PC-3 (cell line): Measurements from ENCODE around the gene PCYT1B. TPM values are rescaled to one million over a fixed set of nuclear protein-coding genes. Genes with fewer than 3 reads are reported as not detected.

Experiments used
- ATAC-seq: fragments of 200-7000 bp; cut with Tn5 transposase; 2 replicates; pipeline ENCODE4 v1.9.1; 2020; ENCODE audit warnings: mild to moderate bottlenecking, moderate library complexity
- BruUV-seq: library from RNA; stranded (reverse); fragments of 400-500 nt; replicated peaks from 2 replicates; lab custom pipeline; 2021; lab: Mats Ljungman, UMichigan
- CTCF ChIA-PET: fragments of 300-600 bp; sonication (Branson Sonifier 250); formaldehyde crosslinking; loops from one replicate; lab custom pipeline; 2022; ENCODE audit warnings: antibody characterized with exemption; lab: Charles Lee
- POLR2A ChIA-PET: fragments of 300-600 bp; sonication (Branson Sonifier 250); formaldehyde crosslinking; loops from one replicate; lab custom pipeline; 2022; ENCODE audit warnings: antibody characterized with exemption; ENCODE audit not compliant: unreplicated experiment; lab: Charles Lee
- DNase-seq: peaks from one replicate; pipeline ENCODE4 v3.0.0-alpha.2; 2015
- H2AFZ ChIP-seq: fragments of 300-600 bp; sonication (generic); 2 replicates; pipeline ENCODE4 v1.6.0; 2016; ENCODE audit warnings: antibody characterized with exemption, low read length
- H3F3A ChIP-seq: fragments of 300-600 bp; sonication (generic); one replicate; pipeline ENCODE4 v1.6.0; 2017; ENCODE audit warnings: antibody characterized with exemption, low read length, control low read depth, mild to moderate bottlenecking; ENCODE audit not compliant: unreplicated experiment
- H3K27ac ChIP-seq: fragments of 300-600 bp; sonication (generic); 2 replicates; pipeline ENCODE4 v1.5.1; 2016; ENCODE audit warnings: mild to moderate bottlenecking, low read length
- H3K27me3 ChIP-seq: fragments of 300-600 bp; sonication (generic); 2 replicates; pipeline ENCODE4 v1.6.1; 2016; ENCODE audit warnings: low read length, mixed read lengths
- H3K36me3 ChIP-seq: fragments of 300-600 bp; sonication (generic); 2 replicates; pipeline ENCODE4 v1.6.1; 2016; ENCODE audit warnings: low read depth, mixed run types, low read length, mixed read lengths
- H3K4me1 ChIP-seq: fragments of 300-600 bp; sonication (generic); 2 replicates; pipeline ENCODE4 v1.5.1; 2016; ENCODE audit warnings: low read length; ENCODE audit not compliant: insufficient read depth
- H3K4me2 ChIP-seq: fragments of 300-600 bp; sonication (generic); 2 replicates; pipeline ENCODE4 v1.6.0; 2016; ENCODE audit warnings: low read length
- H3K4me3 ChIP-seq: fragments of 300-600 bp; sonication (generic); 2 replicates; pipeline ENCODE4 v1.5.1; 2016; ENCODE audit warnings: mild to moderate bottlenecking, low read length, mixed read lengths
- H3K79me2 ChIP-seq: fragments of 300-600 bp; sonication (generic); 2 replicates; pipeline ENCODE4 v1.6.1; 2017; ENCODE audit warnings: low read length, mixed read lengths
- H3K9ac ChIP-seq: fragments of 300-600 bp; sonication (generic); 2 replicates; pipeline ENCODE4 v1.6.0; 2016; ENCODE audit warnings: mild to moderate bottlenecking, low read length
- H3K9me2 ChIP-seq: fragments of 300-600 bp; sonication (generic); replicated peaks from 2 replicates; pipeline ENCODE4 v1.6.1; 2016; ENCODE audit warnings: mixed run types, low read length, mixed read lengths
- H3K9me3 ChIP-seq: fragments of 300-600 bp; sonication (generic); 2 replicates; pipeline ENCODE4 v1.6.1; 2016; ENCODE audit warnings: low read length, mixed read lengths
- H4K20me1 ChIP-seq: fragments of 300-600 bp; sonication (generic); 2 replicates; pipeline ENCODE4 v1.6.1; 2016; ENCODE audit warnings: low read length, mixed read lengths
- EZH2 ChIP-seq: fragments of 300-600 bp; sonication (generic); IDR thresholded peaks from one replicate; pipeline ENCODE4 v1.6.1; 2017; ENCODE audit warnings: antibody characterized with exemption, mild to moderate bottlenecking, low read length; ENCODE audit not compliant: unreplicated experiment
- EZH2phosphoT487 ChIP-seq: fragments of 300-600 bp; sonication (generic); IDR thresholded peaks from 2 replicates; pipeline ENCODE4 v1.6.1; 2018; ENCODE audit warnings: mild to moderate bottlenecking, antibody characterized with exemption, low read length, borderline replicate concordance
- intact Hi-C: fragments of 100-400 bp; cut with micrococcal nuclease; formaldehyde crosslinking; loops from 2 replicates; pipeline ENCODE4 v1.9.0; 2023
- total RNA-seq: library from RNA; depleted of rRNA; stranded (reverse); fragments of >200 nt; gene quantifications from 2 replicates; pipeline ENCODE4 v1.2.3, GENCODE V29; 2014
- TF ChIP-seq, protein P1 (sequence below): fragments of 300-600 bp; sonication (generic); conservative IDR thresholded peaks from 2 replicates; pipeline ENCODE4 v1.5.1; 2017; ENCODE audit warnings: antibody characterized with exemption, low read depth, mild to moderate bottlenecking, low read length

The PCYT1B gene
- total RNA-seq, 1 experiment from 2014 or later: not detected

GRCh38 chrX:24525455-24525854, 121.7 kb downstream of the PCYT1B start:
- Histone ChIP-seq H3K4me2 (no peak overlapping the region), H3K4me1 (no peaks in the 10 kb centered on the region), H3K9me2 (no peaks in the 10 kb centered on the region), H3F3A (no peaks in the 10 kb centered on the region), H3K79me2 (no peaks in the 10 kb centered on the region), H3K27me3 (no peaks in the 10 kb centered on the region), H3K27ac (no peak overlapping the region), H3K9ac (no peak overlapping the region), H3K4me3 (no peak overlapping the region), H4K20me1 (no peaks in the 10 kb centered on the region), H3K9me3 (no peaks in the 10 kb centered on the region), H2AFZ (no peak overlapping the region), H3K36me3 (no peaks in the 10 kb centered on the region)
- TF ChIP-seq EZH2phosphoT487: no peak
- TF ChIP-seq, protein P1, sequence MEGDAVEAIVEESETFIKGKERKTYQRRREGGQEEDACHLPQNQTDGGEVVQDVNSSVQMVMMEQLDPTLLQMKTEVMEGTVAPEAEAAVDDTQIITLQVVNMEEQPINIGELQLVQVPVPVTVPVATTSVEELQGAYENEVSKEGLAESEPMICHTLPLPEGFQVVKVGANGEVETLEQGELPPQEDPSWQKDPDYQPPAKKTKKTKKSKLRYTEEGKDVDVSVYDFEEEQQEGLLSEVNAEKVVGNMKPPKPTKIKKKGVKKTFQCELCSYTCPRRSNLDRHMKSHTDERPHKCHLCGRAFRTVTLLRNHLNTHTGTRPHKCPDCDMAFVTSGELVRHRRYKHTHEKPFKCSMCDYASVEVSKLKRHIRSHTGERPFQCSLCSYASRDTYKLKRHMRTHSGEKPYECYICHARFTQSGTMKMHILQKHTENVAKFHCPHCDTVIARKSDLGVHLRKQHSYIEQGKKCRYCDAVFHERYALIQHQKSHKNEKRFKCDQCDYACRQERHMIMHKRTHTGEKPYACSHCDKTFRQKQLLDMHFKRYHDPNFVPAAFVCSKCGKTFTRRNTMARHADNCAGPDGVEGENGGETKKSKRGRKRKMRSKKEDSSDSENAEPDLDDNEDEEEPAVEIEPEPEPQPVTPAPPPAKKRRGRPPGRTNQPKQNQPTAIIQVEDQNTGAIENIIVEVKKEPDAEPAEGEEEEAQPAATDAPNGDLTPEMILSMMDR: no peak
- no peak for TF ChIP-seq EZH2
- intact Hi-C loops: no loop called here
- CTCF ChIA-PET: no interaction called here
- BruUV-seq: no TSS peak
- POLR2A ChIA-PET: no interaction called here
- ATAC-seq: no peak
- no peak for DNase-seq

DNA sequence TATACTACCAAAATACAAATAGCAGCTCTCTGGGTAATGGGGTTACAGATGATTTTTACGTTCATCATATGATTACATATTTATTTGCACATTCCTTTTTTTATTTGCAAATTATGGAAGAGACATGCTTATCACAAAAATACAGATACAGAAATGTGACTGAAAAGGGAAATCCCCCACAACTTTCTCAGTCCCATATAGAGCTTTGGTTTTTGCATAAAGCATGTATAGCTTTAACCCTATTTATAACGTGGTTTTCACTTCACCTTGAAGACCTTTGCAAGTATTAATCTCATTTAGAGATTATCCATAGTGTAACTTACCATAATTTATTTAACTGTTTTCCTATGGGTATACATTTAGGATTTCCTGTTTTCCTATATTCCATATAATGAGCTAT, 126.7 kb downstream of the PCYT1B start:
- H3F3A ChIP-seq: no peaks in the 10 kb centered on the region
- no peak overlapping the region for H3K9ac ChIP-seq
- no peaks in the 10 kb centered on the region for H3K4me1 ChIP-seq
- intact Hi-C loops: no loop called here
- H3K9me3 ChIP-seq: no peaks in the 10 kb centered on the region
- H2AFZ ChIP-seq: no peak overlapping the region
- no peak for ATAC-seq
- POLR2A ChIA-PET: no interaction called here
- no peak overlapping the region for H3K27ac ChIP-seq
- DNase-seq: no peak
- no peaks in the 10 kb centered on the region for H3K9me2 ChIP-seq
- no peaks in the 10 kb centered on the region for H3K36me3 ChIP-seq
- H3K4me2 ChIP-seq: no peak overlapping the region
- CTCF ChIA-PET: no interaction called here
- TF ChIP-seq, protein P1: no peak
- TF ChIP-seq EZH2 (no peak), EZH2phosphoT487 (no peak)
- H3K79me2 ChIP-seq: no peaks in the 10 kb centered on the region
- H3K4me3 ChIP-seq: no peak overlapping the region
- H3K27me3 ChIP-seq: no peaks in the 10 kb centered on the region
- H4K20me1 ChIP-seq: no peaks in the 10 kb centered on the region
- no TSS peak for BruUV-seq

DNA sequence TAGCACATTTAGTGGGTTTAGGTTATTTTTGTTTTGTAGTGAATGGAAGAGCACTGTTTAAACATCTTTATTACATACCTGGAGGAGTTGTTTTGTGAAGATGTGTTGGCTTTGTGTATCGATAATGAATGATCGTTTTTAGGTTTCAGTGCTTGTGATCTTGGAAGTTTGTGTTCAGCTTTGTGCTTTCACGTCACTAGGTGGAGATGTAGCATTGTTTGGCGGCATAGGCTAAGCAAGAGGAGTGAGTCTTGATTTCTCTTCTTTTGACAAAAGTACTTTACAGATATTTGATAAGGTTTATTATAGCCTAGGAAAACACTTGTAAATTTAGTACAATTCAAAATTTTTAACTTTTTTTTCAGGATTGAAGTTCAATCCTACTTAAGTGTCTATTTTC, 131.7 kb downstream of the PCYT1B start:
- no peak for ATAC-seq
- BruUV-seq: no TSS peak
- Histone ChIP-seq H3K27ac (no peak overlapping the region), H4K20me1 (no peaks in the 10 kb centered on the region), H3K27me3 (no peaks in the 10 kb centered on the region), H2AFZ (no peak overlapping the region), H3K4me2 (no peak overlapping the region), H3K36me3 (no peaks in the 10 kb centered on the region), H3K4me3 (no peak overlapping the region), H3K79me2 (no peaks in the 10 kb centered on the region), H3K4me1 (no peaks in the 10 kb centered on the region), H3K9ac (no peak overlapping the region), H3K9me2 (no peaks in the 10 kb centered on the region), H3K9me3 (no peaks in the 10 kb centered on the region), H3F3A (no peaks in the 10 kb centered on the region)
- ChIA-PET CTCF (no interaction called here), POLR2A (no interaction called here)
- intact Hi-C loops: loop anchor here (5.0 kb wide), 1 partner anchor 217 kb away; no protein-coding TSS in a partner anchor
- no peak for TF ChIP-seq EZH2phosphoT487
- TF ChIP-seq, protein P1: peak; percentile 44
- no peak for DNase-seq
